Measurements from ENCODE around the gene SWSAP1. TPM values are rescaled to one million over a fixed set of nuclear protein-coding genes. Genes with fewer than 3 reads are reported as not detected.

SWSAP1 gene
- total RNA-seq, 6 experiments from 2014 or later: 1.2 to 2.2 (median 1.6) TPM

DNA sequence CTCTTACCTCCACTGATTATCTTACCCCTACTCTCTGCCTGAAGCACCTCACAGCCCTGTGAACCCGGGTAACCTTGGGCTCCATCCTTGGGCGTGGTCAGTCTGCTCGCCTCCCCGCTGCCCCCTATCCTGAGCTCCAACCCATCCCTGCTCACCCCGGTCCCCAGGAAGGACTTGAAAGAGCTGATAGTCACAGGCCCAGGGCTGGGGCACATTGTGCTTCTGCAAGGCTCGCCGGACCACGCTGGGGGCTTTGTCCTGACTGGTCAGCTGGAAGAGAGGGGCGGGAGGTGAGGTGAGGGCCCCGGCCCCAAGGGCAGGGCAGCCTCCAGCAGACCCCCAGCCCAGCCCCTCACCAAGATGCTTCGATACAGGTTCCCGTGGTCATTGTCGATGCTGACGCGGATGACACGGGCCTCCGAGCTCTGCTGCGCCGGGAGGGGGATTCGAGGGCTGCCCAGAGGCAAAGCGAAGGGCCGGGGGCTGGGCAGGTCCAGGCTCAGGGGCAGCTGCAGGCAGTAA lies 22.7 kb downstream of the SWSAP1 start:
- no peaks in the 10 kb centered on the region; the same call in none of the 2 replicates for H3K27me3 Mint-ChIP-seq (ENCODE audit: insufficient read depth)
- H3K4me1 Mint-ChIP-seq (ENCODE audit: low read depth): peaks cover 16% of the 10 kb centered on the region
- H3K4me3 Mint-ChIP-seq: no peak overlapping the region
- H3K36me3 Mint-ChIP-seq (ENCODE audit: low read depth): peaks cover 6% of the 10 kb centered on the region
- TF ChIP-seq, protein P1, sequence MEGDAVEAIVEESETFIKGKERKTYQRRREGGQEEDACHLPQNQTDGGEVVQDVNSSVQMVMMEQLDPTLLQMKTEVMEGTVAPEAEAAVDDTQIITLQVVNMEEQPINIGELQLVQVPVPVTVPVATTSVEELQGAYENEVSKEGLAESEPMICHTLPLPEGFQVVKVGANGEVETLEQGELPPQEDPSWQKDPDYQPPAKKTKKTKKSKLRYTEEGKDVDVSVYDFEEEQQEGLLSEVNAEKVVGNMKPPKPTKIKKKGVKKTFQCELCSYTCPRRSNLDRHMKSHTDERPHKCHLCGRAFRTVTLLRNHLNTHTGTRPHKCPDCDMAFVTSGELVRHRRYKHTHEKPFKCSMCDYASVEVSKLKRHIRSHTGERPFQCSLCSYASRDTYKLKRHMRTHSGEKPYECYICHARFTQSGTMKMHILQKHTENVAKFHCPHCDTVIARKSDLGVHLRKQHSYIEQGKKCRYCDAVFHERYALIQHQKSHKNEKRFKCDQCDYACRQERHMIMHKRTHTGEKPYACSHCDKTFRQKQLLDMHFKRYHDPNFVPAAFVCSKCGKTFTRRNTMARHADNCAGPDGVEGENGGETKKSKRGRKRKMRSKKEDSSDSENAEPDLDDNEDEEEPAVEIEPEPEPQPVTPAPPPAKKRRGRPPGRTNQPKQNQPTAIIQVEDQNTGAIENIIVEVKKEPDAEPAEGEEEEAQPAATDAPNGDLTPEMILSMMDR (IDR thresholded peaks at IDR 0.05): no peak
- no peak overlapping the region for H3K27ac Mint-ChIP-seq
- no peaks in the 10 kb centered on the region for H3K9me3 Mint-ChIP-seq
- DNase-seq: no peak

DNA sequence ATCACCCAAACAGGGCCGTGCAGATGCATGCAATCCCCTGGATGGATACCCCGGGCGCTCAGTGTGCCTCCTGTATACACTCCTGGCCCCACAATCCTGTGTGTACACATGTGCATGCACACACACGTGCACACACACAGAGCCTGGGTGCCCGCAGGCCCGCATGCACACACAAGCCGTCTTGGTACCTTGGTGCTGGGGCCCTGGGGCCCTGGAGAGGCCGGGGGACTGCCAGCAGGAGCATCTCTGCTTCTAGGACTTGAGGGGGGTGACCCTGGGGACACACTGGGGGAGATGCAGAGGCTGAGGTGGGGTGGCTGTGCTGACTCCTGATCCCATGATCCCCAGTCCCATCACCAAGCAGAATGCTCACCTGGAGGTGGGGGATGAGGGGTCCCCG lies 25.2 kb downstream of the SWSAP1 start:
- H3K27ac Mint-ChIP-seq: no peak overlapping the region
- no peaks in the 10 kb centered on the region for H3K4me1 Mint-ChIP-seq (ENCODE audit: low read depth)
- no peaks in the 10 kb centered on the region for H3K36me3 Mint-ChIP-seq (ENCODE audit: low read depth)
- no peak for DNase-seq
- no peak overlapping the region for H3K4me3 Mint-ChIP-seq
- TF ChIP-seq, protein P1 (IDR thresholded peaks at IDR 0.05): no peak
- H3K9me3 Mint-ChIP-seq: no peaks in the 10 kb centered on the region
- no peaks in the 10 kb centered on the region; the same call in none of the 2 replicates for H3K27me3 Mint-ChIP-seq (ENCODE audit: insufficient read depth)

DNA sequence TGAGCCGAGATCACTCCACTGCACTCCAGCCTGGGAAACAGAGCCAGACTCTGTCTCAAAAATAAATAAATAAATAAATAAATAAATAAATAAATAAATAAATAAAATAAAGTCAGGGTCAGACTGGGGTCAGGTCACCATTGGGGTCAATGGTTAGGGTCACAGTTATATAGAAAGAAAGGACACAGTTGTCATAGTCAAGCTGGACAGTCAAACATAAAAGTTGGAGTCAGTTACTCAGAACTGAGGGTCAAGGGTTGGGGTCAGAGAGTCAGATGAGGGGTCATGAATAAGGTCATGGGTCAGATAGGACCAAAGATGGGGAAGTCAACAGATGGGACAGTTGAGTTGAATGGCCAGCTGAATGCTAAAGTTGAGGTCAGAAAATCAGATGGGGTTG lies 26.3 kb downstream of the SWSAP1 start:
- Mint-ChIP-seq H3K27ac (no peak overlapping the region), H3K4me3 (no peak overlapping the region), H3K9me3 (no peaks in the 10 kb centered on the region), H3K36me3 (ENCODE audit: low read depth) (no peaks in the 10 kb centered on the region), H3K4me1 (ENCODE audit: low read depth) (no peaks in the 10 kb centered on the region), H3K27me3 (ENCODE audit: insufficient read depth) (no peaks in the 10 kb centered on the region; the same call in none of the 2 replicates)
- DNase-seq: no peak
- TF ChIP-seq, protein P1 (IDR thresholded peaks at IDR 0.05): no peak

DNA sequence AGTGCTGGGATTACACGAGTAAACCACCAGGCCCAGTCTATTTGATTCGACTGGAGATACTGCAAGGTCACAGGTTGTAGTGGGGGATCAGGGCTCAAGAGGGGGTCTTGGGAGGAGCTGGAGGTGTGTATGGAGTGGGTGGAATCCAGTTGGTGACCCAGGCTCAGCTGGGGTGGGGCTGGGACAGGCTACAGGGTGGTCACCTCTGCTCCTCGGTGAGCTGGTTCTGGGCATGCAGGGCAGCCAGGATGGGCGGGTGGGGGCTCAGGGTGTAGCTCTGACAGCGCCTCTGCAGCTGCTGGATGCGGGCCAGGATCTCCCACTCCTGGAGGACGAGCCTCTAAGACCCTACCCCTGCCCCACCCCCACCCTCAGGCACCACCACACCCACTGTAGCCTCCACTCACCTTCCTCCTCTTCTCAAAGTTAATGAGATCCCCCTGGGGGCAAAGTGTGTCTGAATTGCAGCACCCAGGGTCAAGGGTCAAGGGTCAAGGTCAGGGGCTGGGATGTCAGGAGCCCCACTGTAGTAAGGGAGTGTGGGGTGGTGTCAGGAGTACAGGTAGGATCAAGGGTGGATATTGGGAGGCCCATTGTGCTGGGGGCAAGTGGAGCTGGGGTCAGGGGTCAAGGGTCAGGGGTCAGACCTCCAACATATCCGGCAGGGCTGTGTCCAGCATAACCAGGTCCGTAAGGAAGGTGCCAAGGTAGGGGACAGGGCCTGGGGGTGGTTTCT lies 27.5 kb downstream of the SWSAP1 start:
- H3K4me3 Mint-ChIP-seq: no peak overlapping the region
- no peaks in the 10 kb centered on the region for H3K4me1 Mint-ChIP-seq (ENCODE audit: low read depth)
- no peak for DNase-seq
- no peaks in the 10 kb centered on the region for H3K9me3 Mint-ChIP-seq
- H3K36me3 Mint-ChIP-seq (ENCODE audit: low read depth): no peaks in the 10 kb centered on the region
- no peaks in the 10 kb centered on the region; the same call in none of the 2 replicates for H3K27me3 Mint-ChIP-seq (ENCODE audit: insufficient read depth)
- TF ChIP-seq, protein P1 (IDR thresholded peaks at IDR 0.05): no peak
- no peak overlapping the region for H3K27ac Mint-ChIP-seq

DNA sequence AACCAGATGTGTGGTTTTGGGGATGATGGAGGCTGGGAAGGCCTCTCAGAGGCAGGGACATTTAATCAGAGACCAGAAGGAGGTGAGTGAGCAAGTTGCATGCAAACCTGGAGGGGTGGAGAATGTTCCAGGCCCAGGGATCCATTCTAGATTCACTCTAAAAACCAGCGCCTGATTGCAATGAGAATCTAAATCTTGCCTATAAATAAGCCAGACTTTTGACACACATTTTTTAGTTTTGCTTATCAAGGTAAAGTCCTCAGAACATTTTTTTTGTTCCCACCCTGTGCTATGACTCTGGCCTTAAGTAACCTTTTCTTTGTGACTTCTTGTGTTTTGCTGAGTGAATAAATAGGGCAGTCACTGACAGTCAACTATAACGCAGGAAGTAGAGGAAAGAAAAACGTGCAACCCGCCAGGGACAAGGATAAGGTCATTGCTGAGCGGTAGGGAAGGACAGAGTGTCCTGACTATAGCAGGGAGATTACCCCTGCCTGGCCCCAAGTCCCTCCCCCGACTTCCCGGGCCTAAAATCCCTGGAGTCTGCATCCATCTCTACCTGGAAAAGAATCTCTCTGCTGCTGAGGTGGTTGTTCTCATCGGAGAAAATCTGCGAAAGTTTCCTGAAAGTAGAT lies 30.2 kb downstream of the SWSAP1 start:
- no peak for DNase-seq
- Mint-ChIP-seq H3K4me3 (no peak overlapping the region), H3K9me3 (no peaks in the 10 kb centered on the region), H3K36me3 (ENCODE audit: low read depth) (no peaks in the 10 kb centered on the region), H3K27me3 (ENCODE audit: insufficient read depth) (no peaks in the 10 kb centered on the region; the same call in none of the 2 replicates), H3K4me1 (ENCODE audit: low read depth) (no peaks in the 10 kb centered on the region), H3K27ac (no peak overlapping the region)
- TF ChIP-seq, protein P1 (IDR thresholded peaks at IDR 0.05): no peak
